ENCODE results near the gene PMM1. TPM values are rescaled to one million over a fixed set of nuclear protein-coding genes. Genes with fewer than 3 reads are reported as not detected.
A peak's percentile ranks its signal among the peaks of the same experiment; 100 is the strongest.
"Not testable (repeated sequence)": the region's sequence is repeated elsewhere in the genome, so short reads cannot be mapped to it uniquely, and the experiment has no call there.

Gene PMM1
- total RNA-seq, 1 donor from 2014 or later: 16.2 TPM

GRCh38 chr22:41600976-41601375 lies 11.3 kb upstream of the PMM1 start:
- ATAC-seq (no peak), DNase-seq (ENCODE audit: missing footprints) (peak; percentile 42)
- intact Hi-C loops (cut with DNase I): no loop called here

GRCh38 chr22:41598891-41599635 lies 9.4 kb upstream of the PMM1 start:
- intact Hi-C loops (cut with DNase I): loop anchor here (5.0 kb wide), 2 partner anchors 57 to 202 kb away; partner anchors contain the start of gene POLR3H
- ATAC-seq (no peak), DNase-seq (ENCODE audit: missing footprints) (no peak)

DNA sequence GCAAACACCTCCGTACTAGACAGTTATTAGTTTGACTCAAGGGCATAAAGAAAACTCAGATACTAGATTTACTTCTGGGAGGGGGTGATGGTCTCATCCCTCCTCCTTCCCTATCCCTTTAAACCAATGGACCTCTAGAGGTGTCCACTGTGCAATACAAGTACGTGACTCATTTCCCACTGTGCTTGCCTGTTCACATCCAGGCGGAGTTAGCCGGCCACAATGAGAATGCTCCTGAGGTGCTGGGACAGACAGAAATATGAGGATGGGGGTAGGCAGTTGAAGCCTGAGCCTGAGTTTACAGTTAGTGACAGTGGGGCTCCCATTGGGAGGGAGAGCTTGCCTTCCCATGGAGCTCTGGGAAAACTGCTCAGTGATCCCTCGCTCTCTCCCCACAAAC lies 8.4 kb upstream of the PMM1 start:
- DNase-seq (ENCODE audit: missing footprints) (no peak), ATAC-seq (no peak)
- intact Hi-C loops (cut with DNase I): loop anchor here (5.0 kb wide), 2 partner anchors 56 to 201 kb away; partner anchors contain the start of gene POLR3H

DNA sequence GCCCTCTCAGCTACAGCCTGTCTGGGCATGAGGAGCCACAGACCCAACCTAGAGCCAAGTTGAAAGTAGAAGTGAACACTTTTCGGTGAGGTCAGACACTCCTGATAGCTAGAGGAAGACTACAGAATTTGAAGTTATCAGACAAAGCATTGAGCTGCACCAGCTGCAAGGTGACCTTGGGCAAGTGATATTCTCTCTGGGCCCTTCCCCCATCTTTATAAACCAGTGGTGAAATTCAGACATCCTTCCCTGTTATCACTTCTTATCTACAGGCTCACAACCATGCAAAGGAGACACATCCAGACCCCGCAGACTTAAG lies 8.0 kb upstream of the PMM1 start:
- ATAC-seq (no peak), DNase-seq (ENCODE audit: missing footprints) (no peak)
- intact Hi-C loops (cut with DNase I): loop anchor here (5.0 kb wide), 2 partner anchors 55 to 200 kb away; partner anchors contain the start of gene POLR3H

GRCh38 chr22:41596776-41597634 lies 7.4 kb upstream of the PMM1 start:
- intact Hi-C loops (cut with DNase I): loop anchor here (5.0 kb wide), 2 partner anchors 55 to 200 kb away; partner anchors contain the start of gene POLR3H
- DNase-seq (ENCODE audit: missing footprints): peak; percentile 77

GRCh38 chr22:41595703-41596102 lies 6.1 kb upstream of the PMM1 start:
- DNase-seq (ENCODE audit: missing footprints) (no peak), ATAC-seq (no peak)
- intact Hi-C loops (cut with DNase I): loop anchor here (5.0 kb wide), 2 partner anchors 53 to 198 kb away; partner anchors contain the start of gene POLR3H

More at GRCh38 chr22:41596776-41597634, 7.4 kb upstream of the PMM1 start:
- peak; percentile 86 for ATAC-seq

DNA sequence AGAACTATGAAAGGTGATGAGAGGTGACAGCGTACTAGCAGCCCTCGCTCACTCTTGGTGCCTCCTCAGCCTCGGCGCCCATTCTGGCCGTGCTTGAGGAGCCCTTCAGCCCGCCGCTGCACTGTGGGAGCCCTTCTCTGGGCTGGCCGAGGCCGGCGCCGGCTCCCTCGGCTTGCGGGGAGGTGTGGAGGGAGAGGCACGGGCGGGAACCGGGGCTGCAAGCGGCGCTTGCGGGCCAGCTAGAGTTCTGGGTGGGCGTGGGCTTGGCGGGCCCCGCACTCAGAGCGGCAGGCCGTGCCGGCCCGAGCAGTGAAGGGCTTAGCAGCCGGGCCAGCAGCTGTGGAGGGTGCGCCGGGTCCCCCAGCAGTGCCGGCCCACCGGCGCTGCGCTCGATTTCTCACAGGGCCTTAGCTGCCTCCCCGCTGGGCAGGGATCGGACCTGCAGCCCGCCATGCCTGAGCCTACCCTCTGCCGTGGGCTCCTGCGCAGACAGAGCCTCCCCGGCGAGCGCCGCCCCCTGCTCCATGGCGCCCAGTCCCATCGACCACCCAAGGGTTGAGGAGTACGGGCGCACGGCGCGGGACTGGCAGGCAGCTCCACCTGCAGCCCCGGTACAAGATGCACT lies 3.8 kb upstream of the PMM1 start:
- intact Hi-C loops (cut with DNase I); DNase-seq (ENCODE audit: missing footprints); ATAC-seq: not testable (repeated sequence)

- peak; percentile 5 for DNase-seq (ENCODE audit: missing footprints)
- intact Hi-C loops (cut with DNase I): no loop called here
- no peak for ATAC-seq
Measured at GRCh38 chr22:41587347-41587723, 2.3 kb downstream of the PMM1 start.

- intact Hi-C loops (cut with DNase I): no loop called here
- peak; percentile 1 for DNase-seq (ENCODE audit: missing footprints)
- ATAC-seq: no peak
Measured at GRCh38 chr22:41585898-41586297, 3.7 kb downstream of the PMM1 start.

- DNase-seq (ENCODE audit: missing footprints) (peak; percentile 9), ATAC-seq (no peak)
- intact Hi-C loops (cut with DNase I): no loop called here
Measured at GRCh38 chr22:41584881-41585280, 4.8 kb downstream of the PMM1 start.

DNA sequence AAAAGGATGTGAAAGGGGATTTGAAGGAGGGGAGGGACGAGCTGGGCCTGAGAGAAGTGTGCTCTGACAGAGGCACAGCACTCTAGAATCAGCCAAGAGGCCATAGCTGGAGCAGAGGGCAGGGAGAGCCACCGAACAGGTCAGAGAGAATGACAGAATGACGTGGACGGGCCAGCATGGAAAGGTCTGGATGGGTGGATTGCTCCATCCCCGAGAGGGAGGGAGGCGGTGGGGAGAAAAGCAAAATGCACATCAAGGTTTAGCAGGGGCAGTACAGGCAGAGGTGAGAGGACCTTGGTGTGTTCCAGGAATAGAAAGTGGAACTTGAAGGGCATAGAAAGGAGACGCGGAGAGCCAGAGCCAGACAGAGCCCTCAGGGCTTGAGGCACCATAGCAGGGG lies 6.9 kb downstream of the PMM1 start:
- intact Hi-C loops (cut with DNase I): no loop called here
- ATAC-seq (peak; percentile 31), DNase-seq (ENCODE audit: missing footprints) (peak; percentile 1)

DNA sequence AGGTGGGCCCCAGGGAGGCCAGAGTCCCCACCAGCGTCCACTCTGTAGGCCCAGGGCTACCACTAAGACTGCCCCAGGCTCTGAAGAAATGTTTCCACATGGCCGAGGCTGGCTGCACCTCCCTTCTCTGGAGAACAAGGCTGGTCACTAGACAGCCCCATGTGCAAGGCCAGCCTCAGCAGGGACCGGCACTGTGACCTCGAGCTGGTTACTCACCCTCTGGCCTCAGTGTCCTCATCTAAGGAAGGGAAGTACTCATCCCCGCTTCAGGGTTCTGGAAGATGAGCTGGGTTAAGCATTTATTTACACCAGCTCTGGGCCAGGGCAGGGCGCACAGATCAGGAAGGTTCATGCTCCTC lies 9.7 kb downstream of the PMM1 start:
- peak; percentile 11 for DNase-seq (ENCODE audit: missing footprints)
- ATAC-seq: no peak
- intact Hi-C loops (cut with DNase I): no loop called here

DNA sequence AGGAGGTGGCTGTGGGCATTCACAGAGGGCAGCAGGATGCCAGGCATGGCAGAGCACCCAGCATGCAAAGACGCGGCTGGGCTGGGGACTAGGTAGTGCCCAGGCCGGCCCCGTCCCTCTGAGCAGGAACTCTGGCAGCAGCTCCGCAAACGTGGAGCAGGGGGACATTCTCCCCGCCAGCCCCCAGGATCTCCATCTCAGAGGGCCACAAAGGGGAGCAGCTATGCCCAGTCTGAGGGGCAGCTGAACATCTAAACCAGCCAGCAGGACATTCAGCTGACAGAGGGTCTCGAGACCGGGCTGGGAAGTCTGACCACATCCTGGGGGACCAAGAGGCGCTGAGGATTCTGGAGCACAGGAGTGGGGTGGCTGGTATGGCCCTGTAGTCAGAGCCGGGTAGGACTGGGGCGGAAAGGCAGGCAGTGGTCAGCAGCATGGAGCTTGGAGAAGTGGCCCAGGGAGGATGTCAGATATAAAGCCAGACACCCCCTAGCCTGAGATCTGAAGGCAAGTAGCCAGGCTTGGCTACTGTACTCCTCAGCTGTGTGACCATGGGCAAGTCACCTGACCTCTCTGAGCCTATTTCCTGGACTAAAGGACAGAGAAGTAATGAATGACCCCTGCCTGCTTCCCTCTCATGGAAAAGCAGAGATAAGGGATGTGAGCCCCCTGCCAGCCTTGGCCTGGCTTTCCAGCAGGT lies 10.2 kb downstream of the PMM1 start:
- no peak for ATAC-seq
- DNase-seq (ENCODE audit: missing footprints): peak; percentile 37
- intact Hi-C loops (cut with DNase I): no loop called here

- intact Hi-C loops (cut with DNase I): no loop called here
- DNase-seq (ENCODE audit: missing footprints) (peak; percentile 45), ATAC-seq (no peak)
Measured at GRCh38 chr22:41578818-41579217, 10.8 kb downstream of the PMM1 start.

DNA sequence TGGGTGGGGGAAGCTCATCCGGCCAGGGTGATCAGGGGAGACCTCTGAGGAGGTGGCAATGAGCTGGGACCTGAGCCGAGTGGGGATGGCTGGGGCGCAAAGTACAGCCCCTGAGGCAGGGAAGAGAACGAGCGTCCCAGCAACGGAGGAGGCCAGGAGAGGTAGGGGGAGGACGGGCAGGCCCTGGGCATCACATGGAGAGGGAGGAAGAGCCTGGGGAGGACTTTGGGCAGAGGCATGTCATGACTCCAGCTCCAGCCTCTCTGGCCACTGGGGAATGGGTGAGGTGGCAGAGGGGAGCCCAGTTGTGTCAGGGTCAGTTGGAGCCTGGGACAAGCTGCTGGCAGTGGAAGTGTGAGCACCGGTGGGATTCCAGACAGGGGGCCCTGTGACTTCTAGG lies 11.5 kb downstream of the PMM1 start:
- intact Hi-C loops (cut with DNase I): no loop called here
- DNase-seq (ENCODE audit: missing footprints): peak; percentile 63
- peak; percentile 1 for ATAC-seq

GRCh38 chr22:41576877-41577276 lies 12.8 kb downstream of the PMM1 start:
- ATAC-seq (peak; percentile 60), DNase-seq (ENCODE audit: missing footprints) (peak; percentile 82)
- intact Hi-C loops (cut with DNase I): loop anchor here (2.0 kb wide), 1 partner anchor 14 kb away; no protein-coding TSS in a partner anchor

DNA sequence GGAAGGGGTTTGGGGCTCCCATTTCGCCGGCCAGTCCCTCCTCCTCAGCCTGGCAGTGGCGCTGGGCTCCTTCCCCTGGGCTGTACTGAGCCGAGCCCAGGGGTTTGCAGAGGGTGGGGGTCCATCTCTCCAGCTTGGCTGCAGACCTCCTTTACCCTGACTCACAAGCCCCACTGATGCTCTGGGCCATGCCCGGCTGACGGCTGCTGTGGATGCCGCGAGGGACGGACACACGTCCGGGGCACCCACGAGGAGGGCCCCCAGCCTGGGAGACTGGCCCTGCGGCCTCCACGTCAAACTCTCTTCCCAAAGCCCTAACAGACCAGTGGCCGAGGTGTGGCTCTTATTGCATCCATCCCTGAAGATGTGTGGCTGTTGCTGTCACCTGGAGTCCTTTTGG lies 14.1 kb downstream of the PMM1 start:
- intact Hi-C loops (cut with DNase I): no loop called here
- no peak for DNase-seq (ENCODE audit: missing footprints)
- ATAC-seq: no peak

DNA sequence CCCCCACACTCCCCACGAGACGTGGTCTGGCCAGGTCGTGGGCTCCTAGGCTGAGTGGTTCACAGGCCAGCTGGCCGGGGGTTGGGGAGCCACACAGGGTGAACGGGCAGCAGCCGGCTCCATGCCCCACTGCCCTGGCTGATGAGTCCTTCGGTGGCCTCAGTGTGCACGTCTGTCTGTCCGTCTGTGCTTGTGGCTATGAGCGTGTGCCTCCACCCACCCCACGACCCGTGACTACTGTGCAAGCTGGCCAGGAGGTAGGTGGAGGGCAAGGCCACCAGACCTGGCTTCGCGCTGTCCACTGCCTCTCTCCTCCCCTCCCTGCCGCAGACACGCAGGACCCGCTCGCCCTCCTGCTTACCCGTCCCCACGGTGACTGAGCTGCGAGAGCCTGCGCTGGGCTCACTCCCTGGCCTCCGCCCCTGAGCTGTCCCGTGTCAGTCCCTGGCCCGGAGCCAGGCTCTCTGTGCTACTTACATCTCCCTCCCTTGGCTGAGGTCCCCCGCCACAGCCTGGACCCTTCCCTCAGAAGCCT lies 14.7 kb downstream of the PMM1 start:
- intact Hi-C loops (cut with DNase I): no loop called here
- DNase-seq (ENCODE audit: missing footprints) (peak; percentile 91), ATAC-seq (peak; percentile 64)

- DNase-seq (ENCODE audit: missing footprints) (no peak), ATAC-seq (no peak)
- intact Hi-C loops (cut with DNase I): no loop called here
Measured at GRCh38 chr22:41573677-41574076, 16.0 kb downstream of the PMM1 start.

All from Right ventricle myocardium inferior (tissue), 1 donor.